ENCODE measurements around the gene EXD3. TPM values are rescaled to one million over a fixed set of nuclear protein-coding genes. Genes with fewer than 3 reads are reported as not detected.

EXD3 gene
- total and polyA plus RNA-seq, 2 of the 13 experiments (the other 11 are each of a cell fraction or from before 2014, with no cell fraction given): 2.7 to 4.8 TPM

DNA sequence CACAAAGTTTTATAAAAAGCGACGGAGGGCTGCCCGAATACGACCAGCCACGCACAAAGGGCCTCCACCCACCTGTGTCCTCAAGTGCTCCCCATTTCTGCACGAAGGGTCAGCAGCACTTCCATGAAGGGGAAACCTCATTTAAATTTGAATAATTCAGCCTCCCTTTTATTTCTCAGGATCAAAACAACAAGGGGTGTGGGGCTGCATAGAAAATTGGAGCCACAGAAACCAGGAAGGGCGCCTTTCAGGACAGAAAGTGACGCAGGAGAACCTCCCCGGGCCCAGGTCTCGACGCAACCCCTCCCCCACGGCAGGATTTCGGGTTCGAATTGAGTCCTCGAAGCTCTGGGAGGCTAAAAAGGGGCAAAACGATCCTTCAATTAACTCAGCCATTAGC is 123.0 kb downstream of the EXD3 start:
- POLR2A ChIA-PET: no interaction called here
- Histone ChIP-seq H3K4me1 (ENCODE audit: insufficient read depth, low read length) (peaks cover 71% of the 10 kb centered on the region), H3K27ac (ENCODE audit: extremely low read length, insufficient read depth, low read length) (no peak overlapping the region), H3K9ac (ENCODE audit: insufficient read depth, low read depth, low read length) (no peak overlapping the region), H3K9me3 (ENCODE audit: low read length) (no peaks in the 10 kb centered on the region), H2AFZ (ENCODE audit: low read length) (no peak overlapping the region), H3K27me3 (ENCODE audit: control insufficient read depth in 1 of 2, insufficient read depth in 2 of 2, low read length in 2 of 2) (peaks cover 12 to 66% of the 10 kb centered on the region in 2 experiments), H3K4me2 (ENCODE audit: low read depth, low read length) (peak overlapping the region; percentile 27; the same call in 1 of the 2 replicates), H3K36me3 (replicated peaks in 1 of 2; ENCODE audit: control insufficient read depth in 1 of 2, insufficient read depth in 2 of 2, low read length in 2 of 2) (no peaks in the 10 kb centered on the region), H4K20me1 (ENCODE audit: insufficient read depth, low read length) (no peaks in the 10 kb centered on the region), H3K4me3 (replicated peaks in 1 of 3; ENCODE audit: insufficient read depth in 1 of 3, low read depth in 2 of 3, low read length in 3 of 3) (no peak overlapping the region), H3K79me2 (ENCODE audit: insufficient read depth, low read length) (no peaks in the 10 kb centered on the region)
- intact Hi-C loops (cut with micrococcal nuclease; ENCODE audit: unreplicated experiment) (loop anchor here (10.0 kb wide), 1 partner anchor 105 kb away; no protein-coding TSS in a partner anchor), in situ Hi-C loops (cut with HindIII; ENCODE audit: extremely low pct_ligation_motif_present, low pct_unique_long_range_greater_than_20kb) (no loop called here)
- TF ChIP-seq SIX4 (CRISPR knock-in tag; IDR thresholded peaks at IDR 0.05) (no peak), ZNF770 (CRISPR knock-in tag; IDR thresholded peaks at IDR 0.05) (no peak), ZUFSP (CRISPR knock-in tag; IDR thresholded peaks at IDR 0.05; ENCODE audit: borderline replicate concordance) (no peak), MYC (CRISPR knock-in tag; IDR thresholded peaks at IDR 0.05; ENCODE audit: borderline replicate concordance) (no peak), JARID2 (CRISPR knock-in tag; IDR thresholded peaks at IDR 0.05; ENCODE audit: insufficient replicate concordance) (no peak), NKX3-1 (CRISPR knock-in tag; IDR thresholded peaks at IDR 0.05) (no peak), ZBTB4 (CRISPR knock-in tag; IDR thresholded peaks at IDR 0.05; ENCODE audit: borderline replicate concordance) (no peak), ZKSCAN8 (CRISPR knock-in tag; IDR thresholded peaks at IDR 0.05; ENCODE audit: borderline replicate concordance) (no peak), ZFP1 (CRISPR knock-in tag; IDR thresholded peaks at IDR 0.05) (no peak), PAF1 (CRISPR knock-in tag; IDR thresholded peaks at IDR 0.05) (no peak), ZNF264 (CRISPR knock-in tag; IDR thresholded peaks at IDR 0.05) (no peak)
- TF ChIP-seq, protein P1, sequence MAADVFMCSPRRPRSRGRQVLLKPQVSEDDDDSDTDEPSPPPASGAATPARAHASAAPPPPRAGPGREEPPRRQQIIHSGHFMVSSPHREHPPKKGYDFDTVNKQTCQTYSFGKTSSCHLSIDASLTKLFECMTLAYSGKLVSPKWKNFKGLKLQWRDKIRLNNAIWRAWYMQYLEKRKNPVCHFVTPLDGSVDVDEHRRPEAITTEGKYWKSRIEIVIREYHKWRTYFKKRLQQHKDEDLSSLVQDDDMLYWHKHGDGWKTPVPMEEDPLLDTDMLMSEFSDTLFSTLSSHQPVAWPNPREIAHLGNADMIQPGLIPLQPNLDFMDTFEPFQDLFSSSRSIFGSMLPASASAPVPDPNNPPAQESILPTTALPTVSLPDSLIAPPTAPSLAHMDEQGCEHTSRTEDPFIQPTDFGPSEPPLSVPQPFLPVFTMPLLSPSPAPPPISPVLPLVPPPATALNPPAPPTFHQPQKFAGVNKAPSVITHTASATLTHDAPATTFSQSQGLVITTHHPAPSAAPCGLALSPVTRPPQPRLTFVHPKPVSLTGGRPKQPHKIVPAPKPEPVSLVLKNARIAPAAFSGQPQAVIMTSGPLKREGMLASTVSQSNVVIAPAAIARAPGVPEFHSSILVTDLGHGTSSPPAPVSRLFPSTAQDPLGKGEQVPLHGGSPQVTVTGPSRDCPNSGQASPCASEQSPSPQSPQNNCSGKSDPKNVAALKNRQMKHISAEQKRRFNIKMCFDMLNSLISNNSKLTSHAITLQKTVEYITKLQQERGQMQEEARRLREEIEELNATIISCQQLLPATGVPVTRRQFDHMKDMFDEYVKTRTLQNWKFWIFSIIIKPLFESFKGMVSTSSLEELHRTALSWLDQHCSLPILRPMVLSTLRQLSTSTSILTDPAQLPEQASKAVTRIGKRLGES (CRISPR knock-in tag; IDR thresholded peaks at IDR 0.05; ENCODE audit: borderline replicate concordance): no peak
- TF ChIP-seq, protein P2, sequence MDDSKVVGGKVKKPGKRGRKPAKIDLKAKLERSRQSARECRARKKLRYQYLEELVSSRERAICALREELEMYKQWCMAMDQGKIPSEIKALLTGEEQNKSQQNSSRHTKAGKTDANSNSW (CRISPR knock-in tag; IDR thresholded peaks at IDR 0.05; ENCODE audit: borderline replicate concordance): no peak
- no peak for FAIRE-seq
- no peak for ATAC-seq
- BruUV-seq (replicated peaks): TSS peak; percentile 63
- CTCF ChIA-PET (ENCODE audit: low intra/inter-chr PET ratio, low total read pairs): interaction anchor here (0.6 kb wide), 1 partner anchor 19 kb away, joined by 3 read pairs; no protein-coding TSS in a partner anchor
- no peak for DNase-seq (ENCODE audit: low spot score)
- WGBS (ENCODE audit: low lambda C conversion rate): 29% methylated on average over 16 of the region's 16 CpGs
